GM19324 (cell line): Measurements from ENCODE around the gene CSH2.
A peak's percentile ranks its signal among the peaks of the same experiment; 100 is the strongest.
"Not testable (repeated sequence)": the region's sequence is repeated elsewhere in the genome, so short reads cannot be mapped to it uniquely, and the experiment has no call there.

Source experiments
- ATAC-seq: cut with Tn5 transposase; IDR thresholded peaks from one replicate; pipeline ENCODE4 v1.9.1; 2021; ENCODE audit warnings: mild to moderate bottlenecking, moderate library complexity; ENCODE audit not compliant: unreplicated experiment, low FRiP score

The CSH2 gene

DNA sequence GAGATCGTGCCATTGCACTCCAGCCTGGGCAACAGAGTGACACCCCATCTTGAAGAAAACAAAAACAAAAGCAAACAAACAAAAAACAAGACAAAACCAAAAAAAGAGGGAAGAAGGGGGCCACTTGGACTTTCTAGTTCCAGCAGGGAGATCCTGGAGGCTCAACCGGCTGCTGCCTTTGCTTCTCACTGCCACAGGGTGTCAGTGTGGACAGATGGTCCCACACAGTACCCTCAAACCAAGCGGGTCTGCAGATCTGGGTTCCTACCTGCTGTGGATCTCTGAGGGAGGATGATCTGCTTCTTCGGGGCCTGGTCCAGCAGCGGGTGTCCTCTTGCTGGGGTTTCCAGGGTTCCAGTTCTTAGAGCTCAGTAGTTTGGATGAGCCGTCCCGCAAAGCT, 6.9 kb downstream of the CSH2 start:
- ATAC-seq = not testable (repeated sequence)

- ATAC-seq = no peak
Measured at GRCh38 chr17:63859257-63859656, 14.2 kb downstream of the CSH2 start.

DNA sequence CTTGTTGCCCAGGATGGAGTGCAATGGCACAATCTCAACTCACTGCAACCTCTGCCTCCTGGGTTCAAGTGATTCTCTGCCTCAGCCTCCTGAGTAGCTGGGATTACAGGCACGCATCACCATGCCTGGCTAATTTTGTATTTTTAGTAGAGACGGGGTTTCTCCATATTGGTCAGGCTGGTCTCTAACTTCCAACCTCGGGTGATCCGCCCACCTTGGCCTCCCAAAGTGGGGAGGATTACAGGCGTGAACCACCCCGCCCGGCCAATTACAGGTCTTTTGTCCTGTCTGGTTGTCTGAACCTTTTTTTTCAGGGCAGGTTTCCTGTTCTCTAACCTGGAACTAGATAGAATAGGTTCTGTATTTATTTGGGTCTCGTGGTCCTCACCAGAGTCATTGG, 17.1 kb downstream of the CSH2 start:
- not testable (repeated sequence) for ATAC-seq

GRCh38 chr17:63855185-63855584, 18.3 kb downstream of the CSH2 start:
- no peak for ATAC-seq

GRCh38 chr17:63854709-63855108, 18.8 kb downstream of the CSH2 start:
- no peak for ATAC-seq

GRCh38 chr17:63853260-63853659, 20.2 kb downstream of the CSH2 start:
- no peak for ATAC-seq

DNA sequence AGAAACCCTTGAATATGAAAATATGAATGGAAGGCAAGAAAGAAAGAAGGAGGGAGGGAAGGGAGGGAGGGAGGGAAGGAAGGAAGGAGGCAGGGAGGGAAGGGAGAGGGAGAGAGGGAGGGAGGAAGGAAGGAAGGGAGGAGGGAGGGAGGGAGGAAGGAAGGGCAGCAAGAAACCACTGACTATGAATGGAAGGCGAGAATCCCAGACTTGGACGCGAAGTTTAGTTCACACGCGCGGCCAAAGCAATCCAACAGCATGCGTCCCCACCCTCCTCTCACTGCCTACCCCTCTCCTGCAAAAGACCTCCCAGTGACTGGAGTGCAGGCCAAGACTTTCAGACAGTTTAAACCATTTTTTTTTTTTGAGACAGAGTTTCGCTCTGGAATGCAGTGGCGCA, 23.1 kb downstream of the CSH2 start:
- ATAC-seq = no peak

- ATAC-seq = peak; percentile 68
Measured at GRCh38 chr17:63848834-63849689, 24.4 kb downstream of the CSH2 start.

DNA sequence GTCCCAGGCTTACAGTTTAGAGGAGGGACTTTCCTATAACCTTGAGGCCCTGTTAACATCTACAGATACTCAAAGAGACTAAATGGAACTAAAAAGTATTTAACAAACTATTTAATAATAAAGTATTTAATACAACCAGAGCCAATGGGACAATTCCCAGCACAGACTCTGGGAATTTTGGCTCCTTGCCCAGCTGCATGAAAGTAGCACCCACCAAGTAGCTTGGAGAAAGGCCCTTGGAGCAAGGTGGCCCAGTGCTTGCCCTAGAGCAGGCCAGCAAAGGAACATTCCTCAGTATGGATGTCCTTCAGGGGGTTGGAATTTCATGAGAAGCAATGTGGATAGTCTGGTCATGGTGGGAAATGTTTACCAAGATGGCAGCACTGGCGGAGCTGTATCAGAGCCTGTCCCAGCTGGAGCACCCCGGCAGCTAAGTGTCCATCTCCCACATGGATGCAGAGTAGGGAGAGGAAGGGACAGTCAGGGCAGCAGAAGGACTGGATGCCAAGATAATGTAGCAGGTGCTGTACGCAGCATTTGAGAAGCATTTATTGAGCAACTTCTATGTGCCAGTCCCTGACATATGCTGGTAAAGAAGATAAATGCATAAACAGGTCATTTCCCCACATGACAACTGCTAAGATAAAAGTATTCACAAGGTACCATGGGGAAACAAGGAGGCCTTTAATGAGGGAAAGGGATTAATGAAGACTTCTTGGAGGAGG, 25.8 kb downstream of the CSH2 start:
- no peak for ATAC-seq

DNA sequence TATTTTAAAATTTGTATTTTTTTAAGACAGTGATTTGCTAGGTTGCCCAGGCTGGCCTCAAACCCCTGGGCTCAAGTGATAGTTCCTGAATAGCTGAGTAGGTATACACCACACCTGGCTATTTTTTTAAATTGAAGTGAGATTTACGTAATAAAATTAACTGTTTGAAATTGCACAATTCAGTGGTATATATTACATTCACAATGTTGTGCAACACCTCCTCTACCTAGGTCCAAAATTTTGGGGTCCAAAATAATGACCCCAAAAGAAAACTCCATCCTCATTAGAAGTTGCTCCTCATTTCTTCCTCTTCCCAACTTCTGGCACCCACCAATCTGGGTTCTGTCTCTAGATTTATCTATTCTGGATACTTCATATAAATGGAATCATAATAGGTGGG, 28.0 kb downstream of the CSH2 start:
- no peak for ATAC-seq

DNA sequence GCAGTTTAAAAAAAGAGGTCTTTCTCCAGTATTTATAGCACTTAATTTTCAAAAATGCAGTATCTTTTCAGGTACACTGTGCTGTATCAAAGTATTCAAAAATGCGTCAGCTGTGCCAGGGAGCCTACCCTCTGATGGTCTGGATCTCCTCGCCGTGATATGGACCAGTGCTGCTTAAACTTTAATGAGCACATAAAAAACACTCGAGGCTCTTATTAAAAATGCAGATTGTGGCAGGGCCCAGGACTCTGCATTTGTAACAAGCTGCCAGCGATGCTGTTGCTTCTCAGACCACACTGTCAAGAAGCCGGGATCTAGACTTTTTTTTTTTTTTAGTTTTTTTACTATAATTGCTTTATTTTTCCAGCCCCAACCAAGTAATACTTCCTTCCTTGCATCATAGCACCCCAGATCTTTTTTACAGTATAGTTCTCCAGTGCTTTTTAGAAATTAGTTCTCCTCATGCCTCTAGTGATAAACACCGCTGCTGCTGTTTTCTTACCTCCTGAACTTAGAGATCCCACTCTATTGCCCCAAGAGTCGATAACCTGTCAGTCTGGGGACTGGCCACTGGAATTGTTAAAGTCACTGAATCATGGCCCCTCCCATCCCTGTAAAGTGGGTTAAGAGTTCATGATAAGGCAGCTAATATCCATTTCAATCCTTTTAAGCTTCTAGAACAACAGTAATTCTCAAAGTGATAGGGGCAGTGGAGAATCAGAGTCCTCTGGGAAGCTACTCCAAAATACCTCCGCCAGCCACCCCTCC, 29.4 kb downstream of the CSH2 start:
- no peak for ATAC-seq

GRCh38 chr17:63843387-63843888, 30.0 kb downstream of the CSH2 start:
- ATAC-seq = not testable (repeated sequence)

DNA sequence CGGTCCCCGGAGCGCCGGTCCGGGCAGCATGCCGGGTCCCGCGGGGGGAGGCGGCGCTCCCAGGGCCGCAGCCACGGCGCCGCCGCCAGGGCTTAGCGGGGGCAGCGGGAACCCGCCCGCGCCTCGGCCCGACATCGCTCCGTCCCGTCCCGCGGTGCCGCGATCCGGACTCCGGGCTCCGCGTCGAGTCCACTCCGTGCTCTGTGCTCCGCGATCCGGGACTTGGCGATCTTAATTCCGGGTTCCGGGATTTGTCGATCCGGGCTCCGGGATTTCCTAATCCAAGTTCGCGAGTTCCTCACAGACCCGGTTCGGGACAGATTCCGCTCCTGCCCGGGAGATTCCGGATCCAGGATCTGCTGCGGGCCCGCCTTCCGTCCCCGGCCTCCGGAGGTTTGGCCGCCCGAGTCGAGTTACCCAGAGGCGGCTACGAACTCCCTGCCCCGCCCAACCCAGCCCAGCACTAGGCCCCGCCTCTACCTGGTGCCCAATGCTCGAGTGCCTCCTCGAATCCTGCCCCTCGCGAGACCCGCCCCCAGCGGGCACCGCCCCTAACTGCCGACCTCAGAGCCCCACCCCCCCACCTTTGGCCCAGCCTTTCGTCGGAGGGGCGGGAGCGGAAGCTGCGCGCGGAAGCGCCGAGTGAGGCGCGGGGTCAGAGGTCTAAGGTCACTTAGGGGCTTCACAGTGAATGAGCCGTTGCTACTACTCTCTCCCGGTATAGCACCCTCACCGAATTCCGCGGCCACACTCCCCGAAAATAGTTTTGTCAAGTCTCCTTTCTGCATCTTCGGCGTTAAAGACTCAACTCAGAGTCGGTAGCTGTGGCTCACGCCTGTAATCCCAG, 30.7 kb downstream of the CSH2 start, which contains the start of gene SMARCD2:
TSS of gene SMARCD2 (minus strand) at position 146 of the 847 bp plus-strand sequence. CDS start at position 135, 11 bp downstream.
- ATAC-seq = peak; percentile 82

- ATAC-seq = no peak
Measured at GRCh38 chr17:63842173-63842539, 31.3 kb downstream of the CSH2 start.

DNA sequence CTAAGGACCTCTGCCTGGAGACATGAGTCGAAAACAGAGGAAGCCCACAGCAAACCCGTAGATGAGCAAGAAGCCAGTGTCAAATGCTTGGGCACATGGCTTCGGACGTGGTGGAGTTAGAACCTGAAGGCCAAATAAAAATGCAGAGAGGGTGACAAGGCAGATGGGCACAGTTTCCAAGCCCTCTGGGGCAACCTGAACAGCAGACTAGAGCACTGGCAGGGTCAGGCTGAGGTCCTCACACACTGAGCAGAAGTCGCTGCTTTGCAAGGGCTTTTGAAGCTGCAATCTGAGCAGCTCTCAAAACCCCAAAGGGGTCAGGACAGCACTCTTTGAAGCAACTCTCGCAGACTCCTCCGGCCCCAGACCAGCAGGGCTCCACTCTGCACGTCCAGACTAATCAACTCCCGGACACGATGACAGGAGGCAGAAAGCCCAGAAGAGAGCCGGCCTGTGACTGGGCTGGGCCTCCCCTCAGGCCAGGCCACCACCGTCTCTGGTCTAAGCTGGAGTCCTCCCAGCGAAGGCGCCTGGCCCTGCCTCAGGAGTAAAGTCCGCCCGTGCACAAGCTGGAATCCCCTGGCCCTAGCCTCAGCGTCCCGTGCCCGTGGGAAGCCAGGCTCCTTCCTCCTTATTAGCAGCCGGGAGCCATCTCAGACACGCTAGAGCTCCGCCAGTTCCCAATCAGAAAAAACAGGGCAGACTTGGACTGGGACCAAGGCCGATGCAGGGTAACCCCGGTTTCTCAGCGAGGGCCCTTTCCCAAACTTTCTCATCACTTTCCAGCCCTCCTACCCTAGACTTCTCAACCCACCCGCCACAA, 31.9 kb downstream of the CSH2 start:
- ATAC-seq = no peak

- no peak for ATAC-seq
Measured at GRCh38 chr17:63840591-63841349, 32.7 kb downstream of the CSH2 start.

DNA sequence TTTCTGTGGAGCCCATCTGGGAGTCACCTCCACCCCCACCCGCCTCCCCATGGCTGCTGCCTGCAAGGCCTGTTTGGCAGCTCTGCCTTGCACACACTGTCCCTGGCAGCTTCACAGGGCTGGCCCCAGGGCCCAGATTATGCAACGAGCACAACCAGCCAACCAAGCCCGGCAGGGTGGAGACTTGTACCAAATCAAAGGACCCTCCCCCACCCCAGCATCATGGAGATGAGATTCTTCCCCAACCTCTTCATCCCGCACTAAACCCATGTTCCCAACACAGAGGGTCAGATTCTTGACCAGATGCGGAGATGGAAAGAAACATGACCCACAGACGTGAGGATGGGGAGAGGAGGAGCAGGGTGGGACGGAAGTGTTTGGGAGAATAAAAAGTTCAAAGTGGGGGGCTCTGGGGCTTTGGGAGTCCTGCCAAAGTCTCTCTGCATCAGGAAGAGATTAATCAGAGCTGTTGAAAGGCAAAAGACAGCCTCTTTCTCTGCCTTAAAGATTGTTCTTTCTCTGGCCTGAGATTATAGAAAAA, 34.8 kb downstream of the CSH2 start:
- ATAC-seq = no peak

- no peak for ATAC-seq
Measured at GRCh38 chr17:63837962-63838600, 35.4 kb downstream of the CSH2 start.
